A673 (cell line): ENCODE results near the gene ARHGEF28.

ENCODE experiments used
- EZH2 ChIP-seq: fragments of 200-600 bp; sonication (generic); IDR thresholded peaks from 2 replicates; pipeline ENCODE4 v1.6.1; 2017; ENCODE audit warnings: borderline replicate concordance, low read depth, mild to moderate bottlenecking, mixed read lengths, antibody characterized with exemption, low read length; ENCODE audit not compliant: poor library complexity, severe bottlenecking
- TF ChIP-seq, protein P1 (sequence below): fragments of 300-800, 200-600 bp; sonication (generic); conservative IDR thresholded peaks from 2 replicates; pipeline ENCODE4 v1.5.1; 2017; ENCODE audit warnings: low read depth, mild to moderate bottlenecking, antibody characterized with exemption, low read length, moderate library complexity, mixed read lengths

- TF ChIP-seq EZH2 = no peak
- TF ChIP-seq, protein P1, sequence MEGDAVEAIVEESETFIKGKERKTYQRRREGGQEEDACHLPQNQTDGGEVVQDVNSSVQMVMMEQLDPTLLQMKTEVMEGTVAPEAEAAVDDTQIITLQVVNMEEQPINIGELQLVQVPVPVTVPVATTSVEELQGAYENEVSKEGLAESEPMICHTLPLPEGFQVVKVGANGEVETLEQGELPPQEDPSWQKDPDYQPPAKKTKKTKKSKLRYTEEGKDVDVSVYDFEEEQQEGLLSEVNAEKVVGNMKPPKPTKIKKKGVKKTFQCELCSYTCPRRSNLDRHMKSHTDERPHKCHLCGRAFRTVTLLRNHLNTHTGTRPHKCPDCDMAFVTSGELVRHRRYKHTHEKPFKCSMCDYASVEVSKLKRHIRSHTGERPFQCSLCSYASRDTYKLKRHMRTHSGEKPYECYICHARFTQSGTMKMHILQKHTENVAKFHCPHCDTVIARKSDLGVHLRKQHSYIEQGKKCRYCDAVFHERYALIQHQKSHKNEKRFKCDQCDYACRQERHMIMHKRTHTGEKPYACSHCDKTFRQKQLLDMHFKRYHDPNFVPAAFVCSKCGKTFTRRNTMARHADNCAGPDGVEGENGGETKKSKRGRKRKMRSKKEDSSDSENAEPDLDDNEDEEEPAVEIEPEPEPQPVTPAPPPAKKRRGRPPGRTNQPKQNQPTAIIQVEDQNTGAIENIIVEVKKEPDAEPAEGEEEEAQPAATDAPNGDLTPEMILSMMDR = peak; percentile 42; the same call in 1 of the 2 replicates
Observed at GRCh38 chr5:73783828-73784227, 157.8 kb downstream of the ARHGEF28 start.
